GM23338 (cell line): ENCODE results near the gene KLF7.

Experiments
- CREB1 ChIP-seq: fragments of 250-450 bp; sonication (Bioruptor Pico); IDR thresholded peaks from 2 replicates; pipeline ENCODE4 v1.5.0; 2020; ENCODE audit warnings: low read depth, mild to moderate bottlenecking, moderate library complexity
- CTCF ChIP-seq, 2 experiments: fragments of 200-600 bp in 1 of 2; sonication (generic) in 1 of 2; conservative IDR thresholded peaks; 2 replicates each; pipeline versions ENCODE4 v1.5.1 to v1.6.1; 2016 to 2017; ENCODE audit warnings: antibody characterized with exemption in 2 of 2, low read depth in 2 of 2, mild to moderate bottlenecking in 2 of 2, moderate library complexity in 1 of 2
- ETS1 ChIP-seq: IDR thresholded peaks from 2 replicates; pipeline ENCODE4 v1.6.1; 2016; ENCODE audit warnings: antibody characterized with exemption
- EZH2 ChIP-seq: fragments of 200-600 bp; sonication (generic); IDR thresholded peaks from one replicate; pipeline ENCODE4 v1.8.0; 2017; ENCODE audit warnings: antibody characterized with exemption, mild to moderate bottlenecking, low read depth; ENCODE audit not compliant: unreplicated experiment
- EZH2phosphoT487 ChIP-seq: fragments of 200-600 bp; sonication (generic); IDR thresholded peaks from one replicate; pipeline ENCODE4 v1.8.1; 2018; ENCODE audit warnings: antibody characterized with exemption; ENCODE audit not compliant: unreplicated experiment
- JUNB ChIP-seq: IDR thresholded peaks from one replicate; pipeline ENCODE4 v1.6.1; 2016; ENCODE audit warnings: antibody characterized with exemption; ENCODE audit not compliant: unreplicated experiment
- NANOG ChIP-seq: IDR thresholded peaks from 2 replicates; pipeline ENCODE4 v1.6.1; 2016; ENCODE audit warnings: antibody characterized with exemption, borderline replicate concordance
- POLR2AphosphoS5 ChIP-seq: IDR thresholded peaks from 2 replicates; pipeline ENCODE4 v1.6.1; 2016; ENCODE audit warnings: antibody characterized with exemption, low read depth
- REST ChIP-seq: IDR thresholded peaks from one replicate; pipeline ENCODE4 v1.6.1; 2018; ENCODE audit warnings: antibody characterized with exemption; ENCODE audit not compliant: unreplicated experiment
- ZNF114 ChIP-seq: fragments of 250-450 bp; sonication (Bioruptor Pico); IDR thresholded peaks from 2 replicates; pipeline ENCODE4 v1.5.0; 2020; ENCODE audit warnings: mild to moderate bottlenecking, moderate library complexity
- ZNF331 ChIP-seq: fragments of 250-450 bp; sonication (Bioruptor Pico); IDR thresholded peaks from 2 replicates; pipeline ENCODE4 v1.5.0; 2020; ENCODE audit warnings: low read depth, mild to moderate bottlenecking, moderate library complexity
- TF ChIP-seq, protein P1 (sequence below): fragments of 250-450 bp; sonication (Bioruptor Pico); IDR thresholded peaks from 2 replicates; pipeline ENCODE4 v1.5.0; 2020; ENCODE audit warnings: mild to moderate bottlenecking, moderate library complexity

GRCh38 chr2:207167099-207167923, 1.6 kb upstream of the KLF7 start:
- TF ChIP-seq ETS1 = no peak
- TF ChIP-seq CTCF (conservative IDR thresholded peaks at IDR 0.05; ENCODE audit: low read depth in 2 of 2) = no peak
- no peak for TF ChIP-seq EZH2
- no peak for TF ChIP-seq REST
- no peak for TF ChIP-seq ZNF331 (CRISPR knock-in tag)
- no peak for TF ChIP-seq POLR2AphosphoS5
- TF ChIP-seq, protein P1, sequence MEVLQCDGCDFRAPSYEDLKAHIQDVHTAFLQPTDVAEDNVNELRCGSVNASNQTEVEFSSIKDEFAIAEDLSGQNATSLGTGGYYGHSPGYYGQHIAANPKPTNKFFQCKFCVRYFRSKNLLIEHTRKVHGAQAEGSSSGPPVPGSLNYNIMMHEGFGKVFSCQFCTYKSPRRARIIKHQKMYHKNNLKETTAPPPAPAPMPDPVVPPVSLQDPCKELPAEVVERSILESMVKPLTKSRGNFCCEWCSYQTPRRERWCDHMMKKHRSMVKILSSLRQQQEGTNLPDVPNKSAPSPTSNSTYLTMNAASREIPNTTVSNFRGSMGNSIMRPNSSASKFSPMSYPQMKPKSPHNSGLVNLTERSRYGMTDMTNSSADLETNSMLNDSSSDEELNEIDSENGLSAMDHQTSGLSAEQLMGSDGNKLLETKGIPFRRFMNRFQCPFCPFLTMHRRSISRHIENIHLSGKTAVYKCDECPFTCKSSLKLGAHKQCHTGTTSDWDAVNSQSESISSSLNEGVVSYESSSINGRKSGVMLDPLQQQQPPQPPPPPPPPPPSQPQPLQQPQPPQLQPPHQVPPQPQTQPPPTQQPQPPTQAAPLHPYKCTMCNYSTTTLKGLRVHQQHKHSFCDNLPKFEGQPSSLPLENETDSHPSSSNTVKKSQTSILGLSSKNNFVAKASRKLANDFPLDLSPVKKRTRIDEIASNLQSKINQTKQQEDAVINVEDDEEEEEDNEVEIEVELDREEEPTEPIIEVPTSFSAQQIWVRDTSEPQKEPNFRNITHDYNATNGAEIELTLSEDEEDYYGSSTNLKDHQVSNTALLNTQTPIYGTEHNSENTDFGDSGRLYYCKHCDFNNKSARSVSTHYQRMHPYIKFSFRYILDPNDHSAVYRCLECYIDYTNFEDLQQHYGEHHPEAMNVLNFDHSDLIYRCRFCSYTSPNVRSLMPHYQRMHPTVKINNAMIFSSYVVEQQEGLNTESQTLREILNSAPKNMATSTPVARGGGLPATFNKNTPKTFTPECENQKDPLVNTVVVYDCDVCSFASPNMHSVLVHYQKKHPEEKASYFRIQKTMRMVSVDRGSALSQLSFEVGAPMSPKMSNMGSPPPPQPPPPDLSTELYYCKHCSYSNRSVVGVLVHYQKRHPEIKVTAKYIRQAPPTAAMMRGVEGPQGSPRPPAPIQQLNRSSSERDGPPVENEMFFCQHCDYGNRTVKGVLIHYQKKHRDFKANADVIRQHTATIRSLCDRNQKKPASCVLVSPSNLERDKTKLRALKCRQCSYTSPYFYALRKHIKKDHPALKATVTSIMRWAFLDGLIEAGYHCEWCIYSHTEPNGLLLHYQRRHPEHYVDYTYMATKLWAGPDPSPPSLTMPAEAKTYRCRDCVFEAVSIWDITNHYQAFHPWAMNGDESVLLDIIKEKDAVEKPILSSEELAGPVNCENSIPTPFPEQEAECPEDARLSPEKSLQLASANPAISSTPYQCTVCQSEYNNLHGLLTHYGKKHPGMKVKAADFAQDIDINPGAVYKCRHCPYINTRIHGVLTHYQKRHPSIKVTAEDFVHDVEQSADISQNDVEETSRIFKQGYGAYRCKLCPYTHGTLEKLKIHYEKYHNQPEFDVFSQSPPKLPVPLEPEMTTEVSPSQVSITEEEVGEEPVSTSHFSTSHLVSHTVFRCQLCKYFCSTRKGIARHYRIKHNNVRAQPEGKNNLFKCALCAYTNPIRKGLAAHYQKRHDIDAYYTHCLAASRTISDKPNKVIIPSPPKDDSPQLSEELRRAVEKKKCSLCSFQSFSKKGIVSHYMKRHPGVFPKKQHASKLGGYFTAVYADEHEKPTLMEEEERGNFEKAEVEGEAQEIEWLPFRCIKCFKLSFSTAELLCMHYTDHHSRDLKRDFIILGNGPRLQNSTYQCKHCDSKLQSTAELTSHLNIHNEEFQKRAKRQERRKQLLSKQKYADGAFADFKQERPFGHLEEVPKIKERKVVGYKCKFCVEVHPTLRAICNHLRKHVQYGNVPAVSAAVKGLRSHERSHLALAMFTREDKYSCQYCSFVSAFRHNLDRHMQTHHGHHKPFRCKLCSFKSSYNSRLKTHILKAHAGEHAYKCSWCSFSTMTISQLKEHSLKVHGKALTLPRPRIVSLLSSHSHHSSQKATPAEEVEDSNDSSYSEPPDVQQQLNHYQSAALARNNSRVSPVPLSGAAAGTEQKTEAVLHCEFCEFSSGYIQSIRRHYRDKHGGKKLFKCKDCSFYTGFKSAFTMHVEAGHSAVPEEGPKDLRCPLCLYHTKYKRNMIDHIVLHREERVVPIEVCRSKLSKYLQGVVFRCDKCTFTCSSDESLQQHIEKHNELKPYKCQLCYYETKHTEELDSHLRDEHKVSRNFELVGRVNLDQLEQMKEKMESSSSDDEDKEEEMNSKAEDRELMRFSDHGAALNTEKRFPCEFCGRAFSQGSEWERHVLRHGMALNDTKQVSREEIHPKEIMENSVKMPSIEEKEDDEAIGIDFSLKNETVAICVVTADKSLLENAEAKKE = no peak
- TF ChIP-seq JUNB = no peak
- no peak for TF ChIP-seq ZNF114
- TF ChIP-seq CREB1 (CRISPR knock-in tag) = no peak
- no peak for TF ChIP-seq NANOG
- TF ChIP-seq EZH2phosphoT487 = no peak
